ENCODE data around the gene CYLD. TPM values are rescaled to one million over a fixed set of nuclear protein-coding genes. Genes with fewer than 3 reads are reported as not detected.

Gene CYLD
- total and polyA plus RNA-seq, 2 experiments from 2014 or later, result 6.9 to 30.9 TPM

DNA sequence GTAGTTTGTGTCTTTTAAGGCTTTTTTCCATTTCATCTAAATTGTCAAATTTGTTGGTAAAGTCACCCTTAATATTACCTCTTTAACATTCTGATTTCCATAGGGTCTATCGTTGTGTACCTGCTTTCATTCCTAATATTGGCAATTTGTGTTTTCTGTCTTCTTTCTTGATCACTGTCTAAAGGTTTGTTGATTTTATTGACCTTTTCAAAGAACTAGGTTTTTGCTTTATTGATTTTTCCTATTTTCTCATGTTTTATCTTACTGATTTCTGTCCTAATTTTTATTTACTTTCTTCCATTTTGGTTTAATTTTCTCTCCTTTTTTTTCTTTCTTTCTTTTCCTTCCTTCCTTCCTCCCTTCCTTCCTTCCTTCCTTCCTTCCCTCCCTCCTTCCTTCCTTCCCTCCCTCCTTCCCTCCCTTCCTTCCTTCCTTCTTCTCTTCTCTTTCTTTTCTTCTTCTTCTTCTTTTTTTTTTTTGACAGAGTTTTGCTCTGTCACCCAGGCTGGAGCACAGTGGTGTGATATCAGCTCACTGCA, 86.3 kb downstream of the CYLD start:
- Histone ChIP-seq H3K4me3 (no peak overlapping the region), H4K20me1 (replicated peaks; ENCODE audit: insufficient read depth) (no peaks in the 10 kb centered on the region), H3K4me2 (no peak overlapping the region), H3K4me1 (ENCODE audit: insufficient read depth) (no peaks in the 10 kb centered on the region), H3F3A (replicated peaks; ENCODE audit: low read depth) (no peaks in the 10 kb centered on the region), H3K9me2 (ENCODE audit: insufficient read depth) (0 out of 2 replicates have a peak, but pooled peaks cover 4% of the 10 kb centered on the region), H2AFZ (no peak overlapping the region), H3K79me2 (replicated peaks; ENCODE audit: insufficient read depth) (no peaks in the 10 kb centered on the region), H3K27me3 (ENCODE audit: insufficient read depth) (no peaks in the 10 kb centered on the region), H3K36me3 (ENCODE audit: insufficient read depth) (no peaks in the 10 kb centered on the region), H3K27ac (ENCODE audit: low read depth) (no peak overlapping the region)
- TF ChIP-seq POLR2AphosphoS5 (IDR thresholded peaks at IDR 0.05; ENCODE audit: low read depth), result no peak
- TF ChIP-seq STAT1 (IDR thresholded peaks at IDR 0.05; ENCODE audit: unreplicated experiment), result no peak
- no peak for TF ChIP-seq ZNF462 (CRISPR knock-in tag; IDR thresholded peaks at IDR 0.05)
- TF ChIP-seq NANOG (IDR thresholded peaks at IDR 0.05; ENCODE audit: borderline replicate concordance), result no peak
- H3K27ac Mint-ChIP-seq, result no peak overlapping the region
- H3K36me3 Mint-ChIP-seq (ENCODE audit: low read depth), result peaks cover 3% of the 10 kb centered on the region; the same call in 1 of the 3 replicates
- ATAC-seq, result no peak
- H3K9me3 Mint-ChIP-seq, result peaks cover 8% of the 10 kb centered on the region; the same call in 2 of the 3 replicates
- no peak for DNase-seq (ENCODE audit: low spot score)
- H3K27me3 Mint-ChIP-seq (ENCODE audit: insufficient read depth, low read depth, poor library complexity), result peaks cover 5% of the 10 kb centered on the region
- H3K4me3 Mint-ChIP-seq, result no peak overlapping the region
- H3K4me1 Mint-ChIP-seq, result no peaks in the 10 kb centered on the region

- H3K4me3 Mint-ChIP-seq, result no peak overlapping the region
- H3K27ac Mint-ChIP-seq, result no peak overlapping the region
- no peak for ATAC-seq
These were observed 88.8 kb downstream of the CYLD start for GRCh38 chr16:50830698-50831097.

More at GRCh38 chr16:50830698-50831097, 88.8 kb downstream of the CYLD start:
- peaks cover 10% of the 10 kb centered on the region; the same call in 1 of the 2 replicates for H3K9me2 ChIP-seq (ENCODE audit: insufficient read depth)
- no peaks in the 10 kb centered on the region for H3K27me3 ChIP-seq (ENCODE audit: insufficient read depth)
- no peak for TF ChIP-seq ZNF114 (CRISPR knock-in tag; IDR thresholded peaks at IDR 0.05)
- no peaks in the 10 kb centered on the region for H3F3A ChIP-seq (replicated peaks; ENCODE audit: low read depth)
- no peaks in the 10 kb centered on the region for H3K79me2 ChIP-seq (replicated peaks; ENCODE audit: insufficient read depth)
- H3K4me1 ChIP-seq (ENCODE audit: insufficient read depth), result no peaks in the 10 kb centered on the region
- H3K36me3 ChIP-seq (ENCODE audit: insufficient read depth), result no peaks in the 10 kb centered on the region
- H4K20me1 ChIP-seq (replicated peaks; ENCODE audit: insufficient read depth), result no peaks in the 10 kb centered on the region
- H3K27ac ChIP-seq (ENCODE audit: low read depth), result no peak overlapping the region
- Mint-ChIP-seq H3K27me3 (ENCODE audit: insufficient read depth, low read depth, poor library complexity) (peaks cover 3% of the 10 kb centered on the region), H3K36me3 (ENCODE audit: low read depth) (peaks cover 4% of the 10 kb centered on the region; the same call in 1 of the 3 replicates), H3K9me3 (peaks cover 6% of the 10 kb centered on the region; the same call in 2 of the 3 replicates), H3K4me1 (no peaks in the 10 kb centered on the region)
- DNase-seq (ENCODE audit: low spot score), result no peak
- no peak overlapping the region for H2AFZ ChIP-seq
- H3K4me3 ChIP-seq, result no peak overlapping the region
- H3K4me2 ChIP-seq, result no peak overlapping the region

Measured in GM23338 (cell line).